HG03139 (cell line): ENCODE results near the gene A2ML1.
"Not testable (repeated sequence)": the region's sequence is repeated elsewhere in the genome, so short reads cannot be mapped to it uniquely, and the experiment has no call there.

ENCODE experiments used
- ATAC-seq: cut with Tn5 transposase; IDR thresholded peaks from one replicate; pipeline ENCODE4 v1.9.1; 2021; ENCODE audit not compliant: unreplicated experiment

The A2ML1 gene

GRCh38 chr12:8904665-8905064 is 82.2 kb downstream of the A2ML1 start:
- no peak for ATAC-seq

GRCh38 chr12:8905546-8905945 is 83.1 kb downstream of the A2ML1 start:
- ATAC-seq = no peak

- no peak for ATAC-seq
Observed at GRCh38 chr12:8906266-8907180, 84.1 kb downstream of the A2ML1 start.

DNA sequence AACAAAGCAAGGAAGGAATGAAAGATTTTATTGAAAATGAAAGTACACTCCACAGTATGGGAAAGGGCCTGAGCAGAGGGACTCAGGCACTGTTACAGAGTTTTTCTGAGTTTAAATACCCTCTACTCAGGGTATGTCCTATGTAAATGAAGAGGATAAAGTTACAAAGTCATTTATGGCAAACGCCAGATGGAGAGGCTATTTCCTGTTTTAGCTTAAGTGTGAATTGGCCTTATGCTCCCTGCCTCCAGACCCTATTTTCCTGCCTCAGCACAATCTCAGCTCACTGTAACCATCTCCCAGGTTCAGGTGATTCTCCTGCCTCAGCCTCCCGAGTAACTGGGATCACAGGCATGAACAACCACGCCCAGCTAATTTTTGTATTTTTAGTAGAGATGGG is 85.1 kb downstream of the A2ML1 start:
- no peak for ATAC-seq

GRCh38 chr12:8909752-8910151 is 87.3 kb downstream of the A2ML1 start:
- no peak for ATAC-seq

GRCh38 chr12:8911606-8912268 is 89.3 kb downstream of the A2ML1 start:
- no peak for ATAC-seq

DNA sequence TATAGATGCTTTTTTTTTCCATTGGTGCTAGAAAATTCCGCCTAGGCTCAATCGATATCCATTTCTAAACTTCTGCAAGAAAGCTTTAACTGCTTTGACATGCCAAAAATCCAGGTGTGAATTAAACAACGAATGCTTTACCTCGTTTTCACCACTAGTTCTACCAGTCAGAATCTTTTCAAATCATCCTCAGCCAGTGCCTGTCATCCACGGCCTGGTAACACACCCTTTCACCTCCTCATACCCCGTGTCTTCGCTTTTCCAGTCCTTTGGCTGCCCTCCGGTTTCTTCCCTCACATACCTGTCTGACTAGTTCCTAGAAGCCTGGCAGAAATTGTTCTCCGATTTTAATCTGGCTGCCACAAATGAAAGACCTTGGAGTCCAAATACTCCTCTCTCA is 90.5 kb downstream of the A2ML1 start:
- no peak for ATAC-seq

GRCh38 chr12:8913702-8914032 is 91.2 kb downstream of the A2ML1 start:
- no peak for ATAC-seq

GRCh38 chr12:8914033-8914715 is 91.8 kb downstream of the A2ML1 start, which contains the start of gene PHC1:
Gene PHC1 (plus strand): TSS chr12:8914509. CDS start chr12:8917678, 3,169 bp downstream.
- ATAC-seq = peak; percentile 56

- ATAC-seq = peak; percentile 78
Observed at GRCh38 chr12:8914716-8915526, 92.5 kb downstream of the A2ML1 start.

GRCh38 chr12:8916154-8916553 is 93.7 kb downstream of the A2ML1 start:
- ATAC-seq = no peak

GRCh38 chr12:8917031-8917430 is 94.6 kb downstream of the A2ML1 start:
- ATAC-seq = no peak

DNA sequence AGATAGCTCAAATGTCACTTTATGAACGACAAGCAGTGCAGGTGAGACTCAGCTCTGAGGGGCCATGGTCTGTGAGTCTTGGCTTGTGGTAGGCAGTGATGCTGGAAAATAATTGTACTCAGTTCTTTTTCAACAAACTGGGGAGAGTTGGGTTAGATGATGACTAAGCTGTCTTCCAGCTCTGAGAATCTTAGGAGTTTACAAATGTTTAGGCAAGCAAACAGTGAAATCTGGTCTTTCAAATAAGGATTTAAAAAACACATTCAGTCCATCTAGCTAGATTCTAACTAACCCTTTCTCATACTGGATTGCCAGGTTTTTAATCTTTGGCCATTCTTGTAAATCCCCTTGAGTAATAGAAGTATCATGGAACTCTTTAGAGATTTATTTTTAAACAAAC is 95.3 kb downstream of the A2ML1 start:
- ATAC-seq = no peak

DNA sequence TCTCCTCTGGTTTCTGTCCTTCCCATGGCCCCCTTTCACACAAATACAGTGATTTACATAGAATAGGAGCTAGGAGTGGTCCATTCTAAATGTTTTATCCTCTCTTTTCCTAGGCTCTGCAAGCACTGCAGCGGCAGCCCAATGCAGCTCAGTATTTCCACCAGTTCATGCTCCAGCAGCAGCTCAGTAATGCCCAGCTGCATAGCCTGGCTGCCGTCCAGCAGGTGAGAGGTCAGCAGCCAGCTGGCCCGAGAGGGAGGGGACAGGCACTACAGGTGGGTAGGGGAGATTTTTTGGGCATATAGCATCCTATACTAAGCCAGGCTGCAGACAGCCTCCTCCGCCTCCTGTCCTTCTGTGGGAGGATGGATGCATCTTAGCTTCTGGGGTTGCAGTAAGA is 97.2 kb downstream of the A2ML1 start:
- not testable (repeated sequence) for ATAC-seq

DNA sequence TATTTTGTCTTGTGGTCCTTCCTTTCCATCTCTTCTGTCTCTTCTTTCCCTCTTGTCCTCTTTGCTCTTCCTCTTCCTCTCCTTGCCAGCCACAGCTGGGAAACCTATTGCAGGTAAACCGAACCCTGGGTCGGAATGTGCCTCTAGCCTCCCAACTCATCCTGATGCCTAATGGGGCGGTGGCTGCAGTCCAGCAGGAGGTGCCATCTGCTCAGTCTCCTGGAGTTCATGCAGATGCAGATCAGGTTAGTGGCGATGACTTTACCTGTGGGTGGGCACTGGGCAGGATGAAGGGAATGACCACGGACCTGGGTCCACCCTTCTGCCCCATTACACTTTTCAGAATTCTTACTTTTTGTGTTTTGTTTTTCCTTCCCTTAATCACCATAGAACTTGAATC is 100.1 kb downstream of the A2ML1 start:
- no peak for ATAC-seq
